ENCODE results near the gene RNF13.

- TF ChIP-seq POLR2AphosphoS5 (IDR thresholded peaks at IDR 0.05; ENCODE audit: low read depth, low read length) = no peak
- no peak for TF ChIP-seq TCF7L2 (IDR thresholded peaks at IDR 0.05; ENCODE audit: low read depth, low read length)
Measured at GRCh38 chr3:149860881-149861280, 47.9 kb downstream of the RNF13 start.

Data from Panc1 (cell line).